ENCODE measurements around the gene AHR.

AHR gene

DNA sequence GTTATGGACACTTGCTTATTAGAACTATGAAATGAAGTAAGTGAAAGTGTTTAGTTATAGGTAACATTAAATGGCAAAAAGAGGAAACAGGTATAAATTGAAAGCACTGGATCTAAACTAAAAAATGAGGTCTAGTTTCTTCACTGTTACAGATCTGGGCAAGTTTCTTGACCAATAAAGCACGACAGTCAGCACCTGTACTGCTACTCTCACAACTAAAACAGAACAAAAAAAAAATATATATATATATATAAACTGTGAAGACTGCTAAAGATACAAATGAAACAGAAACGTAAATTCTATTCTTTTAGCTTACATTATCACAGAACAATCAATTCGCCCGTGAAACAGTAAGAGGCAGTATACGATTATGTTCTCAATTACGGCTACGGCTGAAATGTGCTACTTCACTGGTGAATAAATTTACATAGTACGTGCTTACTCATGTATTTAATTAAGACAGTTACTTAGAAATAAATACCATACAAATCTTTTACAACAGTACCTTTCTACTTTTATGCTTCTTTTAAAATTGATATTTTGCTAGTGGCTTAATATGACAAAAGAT, 4.2 kb downstream of the AHR start:
- DNase-seq (ENCODE audit: low read depth in 2 of 3, low spot score in 2 of 3), result no peak

DNA sequence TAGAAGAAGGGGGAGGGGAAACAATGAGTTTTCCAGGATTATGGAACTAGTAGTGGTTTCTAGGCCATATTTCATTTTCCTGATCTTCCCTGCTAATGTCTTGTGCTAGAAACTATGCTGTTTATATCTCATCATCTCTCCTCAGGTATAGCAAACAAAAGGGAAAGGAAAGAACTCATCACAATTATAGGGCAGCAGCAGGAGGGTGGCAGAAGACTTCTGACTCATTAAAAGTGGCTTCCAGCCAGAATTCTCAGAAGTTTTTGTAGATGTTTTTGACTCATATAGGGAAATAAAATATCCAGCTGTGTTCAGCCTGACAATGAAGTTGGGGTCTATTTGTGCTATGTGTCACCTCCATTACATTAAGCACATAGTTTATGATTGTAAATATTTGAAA, 6.5 kb downstream of the AHR start:
- no peak for DNase-seq (ENCODE audit: low read depth in 2 of 3, low spot score in 2 of 3)

DNA sequence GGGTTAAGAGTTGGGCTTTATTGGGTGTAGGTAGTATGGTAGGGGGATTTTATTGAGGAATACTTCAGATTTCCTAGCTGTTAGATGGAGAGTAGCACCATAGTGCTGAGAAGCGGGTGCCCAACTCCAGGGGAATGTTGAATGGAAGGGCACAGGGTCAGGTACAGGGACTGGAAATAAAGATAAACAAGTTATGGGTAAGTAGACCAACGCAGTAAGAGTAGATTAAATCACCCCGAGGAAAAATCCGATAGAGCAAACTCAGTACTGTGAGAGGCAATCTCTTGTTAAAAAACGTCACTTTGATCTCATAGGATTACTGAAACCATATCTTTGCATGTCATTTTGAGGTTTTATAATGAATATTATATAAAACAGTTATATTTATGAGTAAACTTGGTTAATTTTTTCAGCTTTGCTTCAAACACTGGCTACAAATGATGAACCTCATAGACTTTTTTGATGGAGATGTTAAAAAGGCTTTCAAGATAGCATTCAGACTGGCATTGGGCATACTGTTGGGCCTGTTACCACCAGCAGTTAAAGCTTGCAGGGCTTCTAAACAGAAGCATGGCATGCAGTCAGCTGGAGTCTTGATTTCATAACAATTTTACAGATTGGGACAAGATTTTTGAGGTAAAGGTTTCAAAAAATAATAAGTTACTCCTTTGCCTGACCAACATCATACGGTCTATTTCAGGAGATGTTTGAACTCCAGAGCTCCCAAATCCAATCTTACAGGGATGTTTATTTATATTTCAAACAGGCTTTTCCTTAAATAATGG, 7.1 kb downstream of the AHR start:
- DNase-seq (ENCODE audit: low read depth in 2 of 3, low spot score in 2 of 3), result no peak

DNA sequence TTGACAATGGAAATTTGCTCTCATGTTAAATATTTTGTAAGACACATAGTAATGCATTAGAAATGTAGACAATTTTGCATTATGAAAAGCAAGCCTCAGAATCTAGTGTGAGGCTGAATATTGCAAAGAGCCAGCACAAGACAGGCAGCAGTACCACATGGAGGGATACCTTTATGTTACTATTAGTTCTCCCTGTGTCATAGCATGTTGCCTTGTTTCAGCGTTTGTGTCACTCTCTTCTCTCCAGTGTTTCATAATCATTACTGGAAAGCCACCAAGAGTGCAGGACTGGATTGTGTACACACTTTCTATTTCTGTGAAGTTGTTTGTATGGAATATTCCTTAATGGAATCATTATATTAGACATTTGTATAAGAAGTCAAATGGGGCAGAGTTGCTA, 8.5 kb downstream of the AHR start:
- no peak for DNase-seq (ENCODE audit: low read depth in 2 of 3, low spot score in 2 of 3)

DNA sequence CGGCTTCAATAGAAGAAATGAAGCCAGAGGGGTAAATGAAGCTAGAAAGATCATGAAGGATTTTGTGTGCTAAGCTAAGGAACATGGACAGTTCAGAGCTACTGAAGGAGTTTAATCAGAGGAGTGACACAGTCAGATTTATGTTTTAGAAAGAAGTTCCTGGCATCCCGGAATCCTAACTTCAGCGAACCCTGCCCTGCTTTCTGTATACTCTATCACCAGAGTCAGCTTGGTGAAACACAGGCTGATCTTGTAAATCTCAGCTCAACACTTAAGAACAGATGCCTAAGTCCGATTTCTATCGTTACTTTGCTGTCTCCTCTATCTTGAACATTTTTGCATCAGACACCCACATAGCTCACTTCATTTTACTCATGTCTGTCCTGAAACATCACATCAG, 9.1 kb downstream of the AHR start:
- DNase-seq (ENCODE audit: low read depth in 2 of 3, low spot score in 2 of 3), result no peak

DNA sequence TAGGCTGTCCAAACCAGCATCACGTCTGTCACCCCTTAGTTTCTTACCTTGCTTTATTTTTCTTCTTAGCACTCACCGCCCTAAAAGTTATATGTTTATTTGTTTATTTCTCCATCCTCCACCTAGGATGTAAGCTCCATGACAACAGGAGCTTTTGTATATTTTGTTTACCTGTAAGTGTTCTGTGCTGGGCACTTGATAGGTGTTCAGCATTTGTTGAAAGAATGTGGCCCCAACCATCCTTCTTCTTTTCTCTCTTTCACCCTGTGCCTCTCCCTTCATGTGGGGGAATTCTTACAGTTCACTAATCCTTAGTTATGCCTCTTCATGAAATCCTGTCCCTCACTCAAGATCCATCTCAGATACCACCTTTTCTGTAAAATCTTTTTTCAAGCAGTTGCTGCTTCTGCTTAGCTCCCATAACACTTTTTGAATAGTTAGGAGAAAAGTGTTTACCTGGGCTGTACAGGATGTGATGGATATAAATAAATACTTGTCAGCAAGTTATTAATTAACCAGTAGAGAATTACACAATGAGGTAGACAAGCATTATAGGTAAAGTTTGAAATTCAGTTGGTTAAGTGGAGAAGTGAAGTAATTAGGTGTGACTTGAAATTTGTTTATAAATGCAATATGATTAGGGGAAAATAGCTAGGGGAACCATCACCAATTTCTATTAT, 9.7 kb downstream of the AHR start:
- no peak for DNase-seq (ENCODE audit: low read depth in 2 of 3, low spot score in 2 of 3)

DNA sequence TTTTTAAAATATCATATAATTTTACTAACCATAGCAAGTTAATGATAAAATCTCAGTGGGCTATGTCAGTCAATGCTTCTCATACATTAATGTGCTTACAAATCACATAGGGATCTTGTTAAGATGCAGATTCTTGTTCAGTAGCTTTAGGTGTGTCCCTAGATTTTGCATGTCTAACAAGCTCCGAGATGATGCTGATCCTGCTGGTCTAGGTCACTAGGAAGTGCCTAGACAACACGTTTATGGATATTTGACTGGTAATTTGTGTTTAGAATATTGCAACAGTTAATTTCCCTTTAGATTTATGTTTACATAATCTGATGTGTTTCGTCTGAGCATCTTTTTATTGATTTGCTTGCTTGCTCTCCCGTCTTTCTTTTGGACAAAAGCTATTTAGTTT, 12.7 kb downstream of the AHR start:
- no peak for DNase-seq (ENCODE audit: low read depth in 2 of 3, low spot score in 2 of 3)

DNA sequence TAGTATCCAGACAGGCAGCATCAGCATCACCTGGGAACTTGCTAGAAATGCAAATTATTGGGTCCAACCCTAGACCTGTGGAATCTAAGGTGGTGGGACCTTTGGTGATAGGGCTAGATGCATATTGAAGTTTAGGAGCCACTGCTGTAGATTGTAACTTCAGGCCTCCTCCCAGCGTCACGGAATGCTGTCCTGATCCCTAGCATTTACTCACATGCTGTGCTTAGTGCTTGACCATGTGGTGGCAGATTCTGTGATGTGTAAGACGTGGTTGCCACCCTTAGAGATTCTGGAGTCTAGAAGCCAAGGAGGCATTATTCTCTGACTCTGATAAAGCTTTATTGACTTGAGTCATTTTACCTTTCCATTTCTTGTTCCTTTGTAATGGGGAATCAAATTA, 13.5 kb downstream of the AHR start:
- no peak for DNase-seq (ENCODE audit: low read depth in 2 of 3, low spot score in 2 of 3)

DNA sequence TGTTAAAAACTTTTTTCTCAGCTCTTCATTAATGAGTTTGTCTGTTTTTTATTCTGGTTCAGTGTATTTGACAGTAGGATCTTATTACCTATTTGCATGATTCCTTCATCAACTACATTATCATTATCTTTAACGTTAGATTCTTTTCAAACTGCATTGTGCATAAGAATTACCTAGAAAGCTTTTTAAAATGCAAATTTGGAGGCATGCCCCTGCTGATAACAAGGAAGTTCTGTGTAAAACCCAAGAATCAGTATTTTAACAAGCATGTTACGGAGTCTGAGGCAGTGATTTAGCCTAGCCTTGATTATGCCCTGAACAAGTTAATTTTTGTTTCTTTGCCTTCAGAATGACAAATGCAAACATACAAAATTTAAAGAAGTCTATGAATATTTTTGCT, 14.2 kb downstream of the AHR start:
- no peak for DNase-seq (ENCODE audit: low read depth in 2 of 3, low spot score in 2 of 3)

DNA sequence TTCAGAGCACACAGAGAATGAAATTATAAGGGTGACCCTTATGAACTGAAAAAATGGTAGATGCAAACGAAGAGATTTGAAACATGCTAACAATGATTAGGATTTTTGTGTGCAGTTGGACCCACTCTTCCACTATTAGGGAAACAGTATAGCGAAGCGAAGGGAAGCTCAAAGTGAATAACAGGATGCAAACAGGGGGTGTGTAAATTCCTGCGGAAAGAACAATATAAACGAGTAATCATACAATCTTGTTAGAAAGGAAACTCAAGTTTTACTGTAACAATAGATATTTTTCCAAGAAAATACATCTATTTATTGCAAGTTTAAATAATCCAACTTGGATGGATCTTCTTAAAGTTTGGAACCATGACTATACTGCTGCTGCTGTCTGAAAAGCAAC, 14.7 kb downstream of the AHR start:
- no peak for DNase-seq (ENCODE audit: low read depth in 2 of 3, low spot score in 2 of 3)

DNA sequence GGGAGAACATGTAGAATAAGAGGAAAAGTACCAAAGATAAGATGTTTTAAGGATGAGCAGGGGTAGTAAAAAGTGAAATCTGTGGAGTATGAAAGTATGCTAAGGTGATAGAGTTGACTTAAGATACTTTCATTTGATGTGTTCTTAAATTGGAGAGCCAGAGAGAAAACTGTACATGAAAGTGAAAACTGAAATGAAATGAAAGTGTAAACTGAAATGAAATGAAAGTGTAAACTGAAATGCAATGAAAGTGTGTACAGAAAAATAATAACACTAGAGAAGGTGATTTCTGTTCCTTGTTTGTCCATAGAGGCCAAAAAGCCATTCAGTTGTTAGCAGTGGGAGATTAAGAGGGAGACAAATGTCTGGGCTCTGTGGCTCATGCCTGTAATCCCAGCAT, 17.5 kb downstream of the AHR start:
- no peak for DNase-seq (ENCODE audit: low read depth in 2 of 3, low spot score in 2 of 3)

DNA sequence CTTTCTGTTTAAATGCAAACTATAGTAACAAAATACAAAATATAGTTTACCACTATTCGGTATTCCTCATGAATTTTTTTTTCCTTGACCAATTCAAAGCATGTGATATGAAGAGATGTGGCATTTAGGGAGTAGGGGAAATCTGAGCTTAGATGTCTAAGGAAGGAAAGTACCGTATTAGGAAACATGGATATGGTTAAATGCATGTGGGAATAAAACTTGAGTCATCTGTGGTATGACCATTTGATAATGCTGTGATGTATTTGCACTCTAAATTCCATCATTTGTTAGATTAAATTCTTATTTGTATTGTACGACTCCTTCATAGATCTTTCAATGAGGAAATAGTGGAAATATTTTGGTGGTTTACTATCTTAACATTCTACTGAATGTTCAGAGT, 19.7 kb downstream of the AHR start:
- no peak for DNase-seq (ENCODE audit: low read depth in 2 of 3, low spot score in 2 of 3)

DNA sequence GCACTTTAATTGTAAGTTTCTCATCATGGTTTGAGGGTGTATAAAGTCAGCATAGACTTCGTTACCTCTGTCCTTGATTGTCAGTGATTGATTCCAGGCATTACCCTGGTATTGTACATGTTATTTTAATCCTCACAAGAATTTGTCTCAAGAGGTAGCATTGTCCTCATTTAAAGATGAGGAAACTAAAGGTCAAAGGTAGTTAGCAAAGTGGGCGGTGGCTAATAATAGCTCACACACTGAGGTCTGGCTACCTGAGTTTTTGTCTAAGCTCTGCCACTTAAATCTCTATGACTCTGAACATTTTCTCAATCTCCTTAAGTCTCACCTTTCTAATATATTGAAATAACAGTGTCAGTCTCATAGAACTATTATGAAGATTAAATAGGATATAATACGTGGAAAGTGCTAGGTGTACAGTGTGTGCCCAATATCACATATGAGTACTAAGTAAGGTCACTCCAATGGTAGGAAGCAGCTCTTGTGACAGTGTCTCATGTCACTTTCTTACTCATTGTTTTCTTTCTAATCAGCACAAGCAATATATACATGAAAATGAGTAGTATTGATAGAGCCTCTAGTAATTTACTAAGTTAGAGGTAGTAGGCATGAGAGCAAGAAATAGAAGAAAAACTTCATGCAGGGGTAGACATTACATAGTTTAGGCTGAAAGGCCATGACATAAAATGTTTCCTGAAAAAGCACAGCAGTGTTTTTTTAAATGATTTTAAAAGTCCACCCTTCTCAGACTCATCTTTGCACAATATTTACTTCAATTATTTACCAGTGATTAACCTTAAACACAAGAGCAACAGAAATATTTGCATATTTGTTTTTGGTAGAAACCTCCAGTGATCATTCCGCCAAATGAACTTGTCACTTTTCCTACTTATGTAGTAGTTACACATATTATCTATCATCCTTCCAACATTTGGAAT, 21.0 kb downstream of the AHR start:
- DNase-seq (ENCODE audit: low read depth in 2 of 3, low spot score in 2 of 3), result no peak

DNA sequence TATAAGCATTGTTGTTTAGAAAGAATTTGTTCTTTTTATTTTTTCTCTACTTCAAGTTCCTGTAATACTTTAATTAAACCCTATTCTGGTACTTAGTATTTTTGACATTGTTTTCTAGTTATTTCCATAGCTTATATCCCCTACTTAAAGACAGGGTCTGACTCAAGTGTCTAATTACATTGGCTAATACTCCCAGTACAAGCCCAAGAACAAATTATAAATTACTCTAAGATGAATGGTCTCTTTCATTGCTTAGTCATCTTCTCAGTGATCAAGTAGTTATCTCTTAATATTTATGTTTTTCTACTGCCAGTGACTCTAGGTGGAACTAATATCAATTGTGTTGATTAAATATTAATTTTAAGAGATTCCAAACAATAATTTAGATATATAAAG, 21.6 kb downstream of the AHR start:
- no peak for DNase-seq (ENCODE audit: low read depth in 2 of 3, low spot score in 2 of 3)

DNA sequence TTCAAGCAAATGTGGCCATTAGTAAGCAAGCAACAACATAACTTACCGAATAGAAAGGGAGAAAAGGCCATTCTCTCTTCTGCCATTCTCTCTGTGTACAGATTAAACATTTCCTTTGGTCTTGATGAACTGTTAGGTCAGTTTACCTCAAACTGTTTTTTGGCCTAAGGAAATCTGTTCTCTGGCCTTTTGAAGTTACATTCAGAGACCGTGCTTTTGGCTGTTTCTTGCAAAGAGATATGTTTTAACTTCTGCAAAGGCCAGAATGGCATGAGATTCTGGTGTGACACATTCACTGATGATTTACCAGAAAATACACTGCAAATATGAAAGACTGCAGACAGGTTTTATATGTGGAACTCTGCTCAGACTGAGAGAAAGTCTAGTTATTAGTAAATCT, 22.2 kb downstream of the AHR start:
- DNase-seq (ENCODE audit: low read depth in 2 of 3, low spot score in 2 of 3), result no peak

DNA sequence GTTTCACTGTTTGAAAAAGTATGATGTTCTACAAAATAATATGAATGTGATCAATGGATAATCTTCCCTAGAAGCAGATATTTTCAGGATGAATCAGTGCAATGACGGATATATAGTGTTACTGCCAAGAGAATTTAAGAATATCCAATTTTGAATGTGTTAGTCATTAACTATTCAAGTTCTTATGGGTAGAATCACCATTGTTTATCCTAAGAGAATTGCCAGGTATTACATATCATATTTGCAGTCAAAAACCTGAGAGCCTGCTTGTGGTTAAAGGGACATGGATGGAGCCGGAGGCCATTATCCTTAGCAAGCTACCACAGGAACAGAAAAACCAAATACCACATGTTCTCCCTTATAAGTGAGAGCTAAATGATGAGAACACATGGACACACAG, 26.9 kb downstream of the AHR start:
- no peak for DNase-seq (ENCODE audit: low read depth in 2 of 3, low spot score in 2 of 3)

DNA sequence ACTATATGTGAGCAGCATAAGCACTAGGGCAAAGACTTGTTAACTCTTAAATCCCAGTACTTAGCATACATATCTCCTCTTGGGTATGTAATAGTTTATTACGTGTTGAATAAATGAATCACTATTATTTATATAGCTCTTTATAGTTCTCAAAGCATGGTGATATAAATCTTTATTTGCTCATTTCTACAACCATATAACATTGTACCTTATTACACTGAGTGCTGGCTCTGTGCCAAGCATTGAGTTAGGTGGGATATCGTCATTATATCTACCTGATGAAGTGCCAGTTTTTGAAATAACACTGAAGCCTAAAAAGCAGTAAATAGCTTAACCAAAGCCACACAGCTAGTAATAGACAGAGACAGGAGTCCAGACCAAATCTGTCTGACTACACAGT, 27.9 kb downstream of the AHR start:
- no peak for DNase-seq (ENCODE audit: low read depth in 2 of 3, low spot score in 2 of 3)

DNA sequence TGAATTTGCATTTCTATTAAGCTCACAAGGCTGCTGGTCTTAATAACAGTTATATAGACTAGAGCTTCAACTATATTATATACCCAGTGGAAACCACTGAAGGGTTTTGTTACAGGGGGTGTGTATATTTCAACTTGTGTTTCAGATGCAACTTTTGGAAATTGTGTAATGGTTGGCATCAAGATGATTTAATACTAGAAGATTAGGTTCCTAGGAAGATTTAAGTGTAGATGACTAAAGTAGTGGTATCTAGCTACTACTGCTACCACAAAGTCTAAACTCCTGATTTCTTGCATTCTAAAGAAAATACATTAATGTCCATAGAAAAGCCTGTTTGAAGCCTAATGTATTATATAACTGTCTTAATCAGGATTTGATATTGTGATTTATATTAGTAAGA, 30.2 kb downstream of the AHR start:
- DNase-seq (ENCODE audit: low read depth in 2 of 3, low spot score in 2 of 3), result no peak

DNA sequence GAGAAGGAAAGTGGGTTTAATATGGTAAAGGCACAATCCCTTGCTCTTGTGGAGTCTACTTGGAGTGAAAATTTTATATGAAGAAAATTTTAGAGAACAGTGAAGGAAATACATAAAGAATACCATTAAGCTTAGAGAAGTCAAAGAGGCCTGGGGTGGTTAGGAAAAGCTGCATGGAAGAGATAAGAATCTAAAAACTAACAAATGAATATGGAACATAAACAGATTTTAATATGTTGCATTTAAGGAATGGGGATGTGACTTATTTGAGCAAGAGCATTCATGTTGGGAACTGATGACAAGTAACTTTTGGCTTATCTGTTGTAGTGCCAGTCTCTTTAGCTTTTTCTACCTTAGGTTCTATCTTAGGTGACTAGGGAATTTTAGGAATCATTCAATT, 31.0 kb downstream of the AHR start:
- DNase-seq (ENCODE audit: low read depth in 2 of 3, low spot score in 2 of 3), result no peak

DNA sequence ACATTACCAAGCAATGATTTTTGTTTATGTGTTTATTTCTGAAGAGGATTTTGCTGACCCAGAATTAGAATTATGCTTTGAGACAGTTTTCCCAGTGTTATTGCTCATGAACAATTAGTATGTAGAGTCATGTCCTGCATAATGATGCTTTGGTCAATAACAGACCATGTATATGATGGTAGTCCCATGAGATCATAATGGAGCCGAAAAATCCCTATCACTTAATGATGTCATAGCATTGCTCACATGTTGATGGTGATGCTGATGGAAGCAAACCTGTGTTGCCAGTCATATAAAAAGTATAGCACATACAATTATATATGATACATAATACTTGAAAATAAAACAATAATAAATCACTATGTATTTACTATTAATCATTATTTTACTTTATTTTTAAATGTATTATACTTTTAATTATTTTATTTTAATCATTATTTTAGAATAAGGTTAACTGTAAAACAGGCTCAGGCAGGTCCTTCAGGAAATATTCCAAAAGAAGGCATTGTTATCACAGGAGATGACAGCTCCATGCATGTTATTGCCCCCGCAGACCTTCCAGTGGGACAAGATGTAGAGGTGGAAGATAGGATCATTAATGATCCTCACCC, 33.5 kb downstream of the AHR start:
- DNase-seq (ENCODE audit: low read depth in 2 of 3, low spot score in 2 of 3), result no peak

DNA sequence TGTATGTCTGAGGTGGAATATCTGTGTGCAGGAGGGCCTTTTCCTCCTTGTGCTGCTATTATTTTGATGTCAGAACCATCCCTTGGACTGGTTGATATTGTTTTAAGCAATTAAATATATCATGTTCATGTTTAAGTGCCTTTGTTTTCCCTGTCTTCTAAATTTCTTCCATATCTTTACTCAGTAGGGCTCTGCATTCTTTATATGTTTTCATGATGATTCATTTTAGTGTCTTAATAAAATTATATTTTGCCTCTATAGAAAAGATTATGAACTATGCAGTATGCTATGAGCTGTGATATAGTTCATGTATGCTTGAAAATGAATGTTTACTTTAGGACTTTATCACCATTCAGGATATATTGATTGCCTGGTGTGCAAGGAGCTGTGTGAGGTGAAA, 34.8 kb downstream of the AHR start:
- DNase-seq (ENCODE audit: low read depth in 2 of 3, low spot score in 2 of 3), result no peak
